AG09309 (cell line): ENCODE data around the gene DLGAP1.
"Not testable (repeated sequence)": the region's sequence is repeated elsewhere in the genome, so short reads cannot be mapped to it uniquely, and the experiment has no call there.

Experiments
- DNase-seq: peaks from one replicate; pipeline ENCODE4 v3.0.0-alpha.2; 2010; ENCODE audit warnings: low read depth
- H3K4me3 ChIP-seq: 2 replicates; pipeline ENCODE4 v1.5.1; 2011; ENCODE audit warnings: mild to moderate bottlenecking, low read depth, low read length, moderate library complexity; ENCODE audit not compliant: control insufficient read depth
- TF ChIP-seq, protein P1 (sequence below): IDR thresholded peaks from 2 replicates; pipeline ENCODE4 v1.5.1; 2011; ENCODE audit warnings: mild to moderate bottlenecking, low read depth, low read length, inconsistent platforms; ENCODE audit not compliant: insufficient read depth, control insufficient read depth; ENCODE audit errors: missing control alignments

DLGAP1 gene

DNA sequence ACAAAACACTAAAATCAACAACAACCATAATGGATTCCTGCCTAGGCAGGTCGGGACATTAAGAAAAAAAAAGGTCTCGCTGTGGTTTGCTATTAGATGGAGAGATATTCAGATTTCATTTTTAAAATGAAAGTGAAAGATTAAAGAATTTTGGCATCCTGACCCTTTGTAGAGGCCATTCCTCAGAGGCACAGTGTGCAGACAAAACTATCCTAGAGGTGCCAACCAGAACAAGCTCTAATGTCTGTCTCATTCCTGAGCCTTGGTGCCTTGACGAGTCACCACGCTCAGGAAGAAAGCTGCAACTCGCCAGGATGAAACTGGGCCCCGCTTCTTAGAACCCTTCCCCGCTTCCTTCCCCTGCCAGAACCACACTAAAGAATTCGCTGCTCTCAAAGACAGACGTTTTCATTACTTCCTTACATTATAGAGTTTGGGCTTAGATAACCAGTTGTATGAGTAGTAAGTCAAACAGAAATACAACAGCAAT is 849.1 kb downstream of the DLGAP1 start:
- H3K4me3 ChIP-seq: peak overlapping the region; percentile 17
- DNase-seq: no peak
- TF ChIP-seq, protein P1, sequence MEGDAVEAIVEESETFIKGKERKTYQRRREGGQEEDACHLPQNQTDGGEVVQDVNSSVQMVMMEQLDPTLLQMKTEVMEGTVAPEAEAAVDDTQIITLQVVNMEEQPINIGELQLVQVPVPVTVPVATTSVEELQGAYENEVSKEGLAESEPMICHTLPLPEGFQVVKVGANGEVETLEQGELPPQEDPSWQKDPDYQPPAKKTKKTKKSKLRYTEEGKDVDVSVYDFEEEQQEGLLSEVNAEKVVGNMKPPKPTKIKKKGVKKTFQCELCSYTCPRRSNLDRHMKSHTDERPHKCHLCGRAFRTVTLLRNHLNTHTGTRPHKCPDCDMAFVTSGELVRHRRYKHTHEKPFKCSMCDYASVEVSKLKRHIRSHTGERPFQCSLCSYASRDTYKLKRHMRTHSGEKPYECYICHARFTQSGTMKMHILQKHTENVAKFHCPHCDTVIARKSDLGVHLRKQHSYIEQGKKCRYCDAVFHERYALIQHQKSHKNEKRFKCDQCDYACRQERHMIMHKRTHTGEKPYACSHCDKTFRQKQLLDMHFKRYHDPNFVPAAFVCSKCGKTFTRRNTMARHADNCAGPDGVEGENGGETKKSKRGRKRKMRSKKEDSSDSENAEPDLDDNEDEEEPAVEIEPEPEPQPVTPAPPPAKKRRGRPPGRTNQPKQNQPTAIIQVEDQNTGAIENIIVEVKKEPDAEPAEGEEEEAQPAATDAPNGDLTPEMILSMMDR: no peak

DNA sequence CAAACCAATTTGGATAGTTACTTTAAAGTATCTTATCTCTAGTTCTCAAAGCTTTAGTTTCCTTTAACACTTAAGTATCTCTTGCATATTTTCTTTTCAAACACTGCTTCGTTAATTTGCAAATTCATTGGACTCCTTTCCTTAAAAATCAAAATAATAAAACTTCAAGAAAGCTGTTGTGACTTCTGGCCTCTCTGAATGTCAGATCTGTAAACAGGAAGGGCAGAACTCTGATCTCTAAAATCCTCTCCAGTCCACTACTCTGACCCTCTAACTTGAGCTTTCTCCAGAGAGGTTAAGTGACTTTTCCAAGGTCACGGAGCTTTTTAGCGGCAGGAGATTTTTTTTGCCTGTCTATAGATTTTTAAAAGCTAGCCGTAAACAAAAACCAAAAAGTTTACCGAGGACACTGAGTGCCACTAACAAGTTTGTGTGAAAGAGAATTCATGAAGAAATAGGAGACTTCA is 849.6 kb downstream of the DLGAP1 start:
- TF ChIP-seq, protein P1: no peak
- peak overlapping the region; percentile 17 for H3K4me3 ChIP-seq
- DNase-seq: no peak

DNA sequence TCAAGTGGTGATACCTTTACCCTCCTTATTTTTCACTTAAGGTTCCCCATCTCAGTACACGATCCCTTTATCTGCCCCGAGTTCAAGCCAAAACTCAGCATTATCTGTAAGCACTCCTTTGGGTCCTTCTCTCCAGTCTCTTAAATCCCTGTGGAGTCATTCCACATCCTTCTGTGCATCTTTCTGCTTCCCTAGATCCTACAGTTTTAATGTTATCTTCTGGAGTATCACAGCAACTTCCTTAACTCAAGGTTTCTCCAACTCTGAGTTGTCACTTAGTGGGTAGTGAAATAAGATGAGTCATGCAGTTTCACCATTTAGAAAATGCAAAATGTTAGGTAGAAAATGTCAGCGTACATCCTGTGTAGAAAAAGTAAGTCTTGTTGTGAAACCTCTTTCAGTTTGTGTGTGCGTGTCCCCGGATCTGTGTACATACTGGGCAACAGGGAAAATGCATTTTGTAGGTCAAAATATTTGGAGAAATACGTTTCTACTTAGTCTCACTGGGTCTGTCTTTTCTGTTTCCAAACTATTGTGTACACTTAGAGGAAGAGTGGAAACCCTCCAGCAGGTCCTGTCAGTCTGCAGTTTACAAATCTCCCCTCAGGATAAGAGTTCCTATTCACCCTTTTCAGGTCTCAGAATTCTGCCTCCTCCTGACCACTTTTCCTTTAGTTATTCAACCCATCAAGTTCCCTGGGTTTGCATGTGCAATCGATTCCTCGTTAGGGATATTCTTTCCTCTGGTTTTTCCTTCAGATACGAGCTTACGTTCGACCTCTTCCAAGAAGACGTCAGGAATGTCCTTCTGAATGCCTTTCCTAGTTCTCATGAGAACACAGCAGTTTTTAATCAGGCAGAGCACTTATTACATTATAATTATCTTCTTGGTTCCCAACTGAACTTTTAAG is 850.4 kb downstream of the DLGAP1 start:
- peak; percentile 99 for DNase-seq
- peak overlapping the region; percentile 32 for H3K4me3 ChIP-seq
- TF ChIP-seq, protein P1: no peak

DNA sequence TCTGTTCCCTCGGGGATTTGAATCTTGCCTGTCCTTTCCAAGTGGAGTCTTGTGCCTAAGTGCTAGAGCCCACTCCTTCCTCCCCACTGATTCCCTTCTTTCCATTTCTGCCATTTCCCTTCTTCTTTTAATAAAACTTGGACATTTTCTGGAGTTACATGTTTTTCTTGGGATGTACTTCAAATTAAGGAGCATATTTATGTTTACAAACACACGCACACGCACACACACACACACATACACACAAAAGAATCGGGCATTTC is 850.9 kb downstream of the DLGAP1 start:
- no peak for DNase-seq
- H3K4me3 ChIP-seq: peak overlapping the region; percentile 32
- TF ChIP-seq, protein P1: no peak

DNA sequence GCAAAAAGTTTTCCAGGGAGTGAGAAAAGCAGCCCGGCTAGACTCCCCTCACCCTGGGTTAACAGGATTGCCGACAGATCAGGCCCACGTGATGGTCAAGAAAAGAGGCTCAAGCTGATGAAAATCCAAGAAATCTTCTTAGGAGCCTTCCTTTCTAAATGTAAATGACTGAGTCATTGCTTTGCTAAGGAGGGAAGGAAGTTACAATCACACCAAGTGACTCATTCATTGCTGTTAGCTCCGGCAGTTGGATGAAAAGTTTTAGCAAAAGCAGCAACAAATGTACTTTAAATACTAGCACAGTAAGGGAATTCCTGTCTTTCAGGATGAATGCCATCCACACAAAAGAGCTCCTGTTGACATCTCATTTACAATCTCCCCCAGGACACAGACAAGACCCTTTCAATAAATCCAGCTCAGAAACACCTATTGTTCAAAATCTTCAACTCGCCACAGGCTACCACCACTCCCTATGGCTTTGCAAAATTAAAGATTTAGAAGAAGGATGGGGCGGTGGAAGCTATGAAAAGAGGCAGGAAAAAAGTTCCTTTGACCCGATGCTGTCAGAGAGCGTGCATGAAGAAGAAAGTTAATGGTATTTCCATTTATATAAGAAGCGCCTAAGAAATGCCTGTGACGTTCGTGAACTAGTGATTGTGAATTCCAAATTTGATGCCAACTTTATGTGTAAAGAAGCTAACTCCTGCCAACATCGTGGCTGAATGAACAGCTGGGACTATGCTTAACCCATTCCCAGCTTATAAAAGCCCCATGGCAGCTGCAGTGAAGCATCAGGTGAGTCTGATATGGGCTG is 851.5 kb downstream of the DLGAP1 start:
- TF ChIP-seq, protein P1: no peak
- peak; percentile 98 for DNase-seq
- peak overlapping the region; percentile 32 for H3K4me3 ChIP-seq

DNA sequence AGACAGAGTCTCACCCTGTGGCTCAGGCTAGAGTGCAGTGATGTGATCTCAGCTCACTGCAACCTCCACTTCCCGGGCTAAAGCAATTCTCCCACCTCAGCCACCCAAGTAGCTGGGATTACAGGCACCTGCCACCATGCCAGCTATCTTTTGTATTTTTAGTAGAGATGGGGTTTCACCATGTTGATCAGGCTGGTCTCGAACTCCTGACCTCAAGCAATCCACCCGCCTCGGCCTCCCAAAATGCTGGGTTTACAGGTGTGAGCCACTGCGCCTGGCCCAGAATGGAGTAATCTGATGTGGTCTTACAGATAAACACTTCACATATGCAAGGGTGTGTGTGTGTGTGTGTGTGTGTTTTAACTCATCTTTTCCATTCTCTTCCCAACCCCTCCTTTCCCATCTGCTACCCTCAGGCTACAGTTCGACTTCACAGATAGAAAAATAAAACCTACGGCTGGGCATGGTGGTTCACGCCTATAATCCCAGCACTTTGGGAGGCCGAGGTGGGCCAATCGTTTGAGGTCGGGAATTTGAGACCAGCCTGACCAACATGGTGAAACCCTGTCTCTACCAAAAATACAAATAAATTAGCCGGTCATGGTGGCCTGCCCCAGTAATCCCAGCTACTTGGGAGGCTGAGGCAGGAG is 853.9 kb downstream of the DLGAP1 start:
- H3K4me3 ChIP-seq, DNase-seq: not testable (repeated sequence)

DNA sequence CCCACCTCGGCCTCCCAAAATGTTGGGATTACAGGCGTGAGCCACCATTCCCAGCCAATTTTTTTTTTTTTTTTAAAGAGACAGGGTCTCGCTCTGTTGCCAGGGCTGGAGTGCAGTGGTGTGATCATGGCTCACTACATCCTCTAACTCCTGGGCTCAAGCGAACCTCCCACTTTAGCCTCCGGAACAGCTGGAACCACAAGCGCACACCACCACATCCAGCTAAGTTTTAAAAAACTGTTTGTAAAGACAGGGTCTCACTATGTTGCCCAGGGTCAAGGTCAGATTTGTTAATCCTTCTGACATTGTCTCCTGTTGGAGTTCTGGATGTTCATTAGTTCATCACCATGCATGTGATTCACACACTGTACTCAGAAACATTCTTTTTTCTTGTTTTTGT is 855.2 kb downstream of the DLGAP1 start:
- no peak for DNase-seq
- TF ChIP-seq, protein P1: no peak
- no peak overlapping the region for H3K4me3 ChIP-seq
